ENCODE results near the gene SUSD6. TPM values are rescaled to one million over a fixed set of nuclear protein-coding genes. Genes with fewer than 3 reads are reported as not detected.

SUSD6 gene
- total RNA-seq, 3 donors from 2014 or later (not counting 1 experiment from before 2014, with no cell fraction given): 119 to 144 (median 140) TPM

DNA sequence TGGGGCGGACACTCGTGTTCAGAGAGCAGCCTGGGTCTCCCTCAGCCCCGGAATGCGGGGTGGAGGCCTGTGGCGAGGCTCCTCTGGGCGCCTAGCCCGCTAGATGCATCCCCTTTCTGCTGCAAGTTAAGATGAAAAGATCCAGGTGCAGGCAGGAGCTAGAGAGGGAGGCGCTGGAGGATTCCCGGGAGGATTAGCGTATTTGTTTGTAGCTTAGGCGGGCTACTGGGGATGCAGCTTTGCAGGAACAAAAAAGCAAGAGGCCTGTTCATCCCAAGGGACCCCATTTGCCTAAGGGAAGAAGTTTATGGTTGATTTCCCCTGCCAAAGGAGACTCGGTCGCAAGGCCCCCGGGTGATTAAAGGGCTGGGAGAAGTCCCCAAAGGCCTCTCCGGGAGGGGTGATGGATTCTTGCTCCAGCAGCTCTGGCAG, 37.5 kb upstream of the SUSD6 start:
- WGBS (ENCODE audit: insufficient coverage): 5% methylated on average over 15 of the region's 15 CpGs
- intact Hi-C loops (cut with micrococcal nuclease): loop anchor here (1.0 kb wide), 1 partner anchor 332 kb away; no protein-coding TSS in a partner anchor
- Histone ChIP-seq H3K27me3 (ENCODE audit: control insufficient read depth, insufficient read depth, low read length) (peaks cover 24% of the 10 kb centered on the region), H3K4me3 (ENCODE audit: low read length) (no peak overlapping the region), H3K9me3 (ENCODE audit: control insufficient read depth, insufficient read depth, low read length) (no peaks in the 10 kb centered on the region), H3K27ac (ENCODE audit: low read length) (no peak overlapping the region), H3K4me1 (ENCODE audit: control insufficient read depth, insufficient read depth, low read length) (peaks cover 17% of the 10 kb centered on the region), H3K36me3 (ENCODE audit: control insufficient read depth, insufficient read depth, low read length) (no peaks in the 10 kb centered on the region)
- Mint-ChIP-seq H3K9me3 (no peaks in the 10 kb centered on the region), H3K36me3 (no peaks in the 10 kb centered on the region), H3K4me1 (peaks cover 6 to 12% of the 10 kb centered on the region in 2 donors), H3K4me3 (peak overlapping the region; percentile 40), H3K27ac (no peak overlapping the region), H3K27me3 (ENCODE audit: low read depth in 2 of 2) (peaks cover 46 to 48% of the 10 kb centered on the region in 2 donors)
- DNase-seq: peak in 1 of 2 donors; percentile 18
- ATAC-seq: no peak
- TF ChIP-seq, protein P1, sequence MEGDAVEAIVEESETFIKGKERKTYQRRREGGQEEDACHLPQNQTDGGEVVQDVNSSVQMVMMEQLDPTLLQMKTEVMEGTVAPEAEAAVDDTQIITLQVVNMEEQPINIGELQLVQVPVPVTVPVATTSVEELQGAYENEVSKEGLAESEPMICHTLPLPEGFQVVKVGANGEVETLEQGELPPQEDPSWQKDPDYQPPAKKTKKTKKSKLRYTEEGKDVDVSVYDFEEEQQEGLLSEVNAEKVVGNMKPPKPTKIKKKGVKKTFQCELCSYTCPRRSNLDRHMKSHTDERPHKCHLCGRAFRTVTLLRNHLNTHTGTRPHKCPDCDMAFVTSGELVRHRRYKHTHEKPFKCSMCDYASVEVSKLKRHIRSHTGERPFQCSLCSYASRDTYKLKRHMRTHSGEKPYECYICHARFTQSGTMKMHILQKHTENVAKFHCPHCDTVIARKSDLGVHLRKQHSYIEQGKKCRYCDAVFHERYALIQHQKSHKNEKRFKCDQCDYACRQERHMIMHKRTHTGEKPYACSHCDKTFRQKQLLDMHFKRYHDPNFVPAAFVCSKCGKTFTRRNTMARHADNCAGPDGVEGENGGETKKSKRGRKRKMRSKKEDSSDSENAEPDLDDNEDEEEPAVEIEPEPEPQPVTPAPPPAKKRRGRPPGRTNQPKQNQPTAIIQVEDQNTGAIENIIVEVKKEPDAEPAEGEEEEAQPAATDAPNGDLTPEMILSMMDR (IDR thresholded peaks at IDR 0.05): no peak

DNA sequence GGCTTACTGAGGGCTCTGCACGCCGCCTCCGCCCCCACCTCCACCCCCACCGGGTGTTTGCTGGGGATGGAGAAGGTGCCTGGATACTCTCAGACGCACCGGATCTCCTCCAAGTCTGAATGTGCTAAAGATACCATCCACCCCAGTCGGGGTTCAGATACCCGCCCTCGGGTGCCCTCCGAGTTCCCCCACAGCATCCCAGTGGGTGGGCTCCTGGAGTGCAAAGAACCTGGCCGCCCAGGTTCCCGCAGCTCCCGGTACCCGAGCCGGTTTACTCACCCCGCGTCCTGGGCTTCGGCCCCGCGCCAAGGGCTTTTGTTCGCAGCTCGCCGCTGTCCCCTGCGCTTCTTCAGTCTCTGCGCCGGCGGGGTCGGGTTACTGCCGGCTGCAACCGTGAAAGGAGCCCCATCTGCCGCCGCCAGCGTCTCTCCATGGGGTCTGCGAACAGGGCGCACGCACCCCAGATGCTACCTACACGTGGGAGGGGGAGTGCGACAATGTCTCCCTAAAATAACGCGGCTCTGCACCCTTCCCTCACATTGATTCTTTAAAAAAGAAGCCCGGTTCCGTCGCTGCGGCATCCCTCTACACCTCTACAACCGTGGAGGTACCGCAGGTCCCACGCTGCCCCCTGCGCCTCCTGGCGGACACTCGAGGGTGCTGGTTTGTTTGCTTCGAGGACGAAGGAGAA, 37.0 kb upstream of the SUSD6 start, which contains the start of gene CCDC177:
CCDC177 (minus strand) TSS at position 609 of the 691 bp plus-strand sequence. CDS start 1,249 bp downstream, outside the sequence.
- Mint-ChIP-seq H3K27ac (peak within 1 kb of the TSS in 1 of 2 donors; percentile 50), H3K9me3 (no peaks in the 10 kb centered on the region), H3K4me1 (peaks cover 6 to 12% of the 10 kb centered on the region in 2 donors), H3K4me3 (peak within 1 kb of the TSS; percentile 89), H3K36me3 (no peaks in the 10 kb centered on the region), H3K27me3 (ENCODE audit: low read depth in 2 of 2) (peaks cover 41 to 42% of the 10 kb centered on the region in 2 donors)
- DNase-seq (peak; percentile 63 to 84), ATAC-seq (peak; percentile 81 to 95 (median 94))
- H3K4me3 ChIP-seq (ENCODE audit: low read length): peak within 1 kb of the TSS; percentile 30
- peaks cover 17% of the 10 kb centered on the region for H3K4me1 ChIP-seq (ENCODE audit: control insufficient read depth, insufficient read depth, low read length)
- WGBS (ENCODE audit: insufficient coverage): 2% methylated on average over 43 of the region's 52 CpGs
- peaks cover 24% of the 10 kb centered on the region for H3K27me3 ChIP-seq (ENCODE audit: control insufficient read depth, insufficient read depth, low read length)
- no peak within 1 kb of the TSS for H3K27ac ChIP-seq (ENCODE audit: low read length)
- no peaks in the 10 kb centered on the region for H3K9me3 ChIP-seq (ENCODE audit: control insufficient read depth, insufficient read depth, low read length)
- TF ChIP-seq, protein P1 (IDR thresholded peaks at IDR 0.05): peak; percentile 94
- intact Hi-C loops (cut with micrococcal nuclease): loop anchor here (1.0 kb wide), 1 partner anchor 332 kb away; no protein-coding TSS in a partner anchor
- H3K36me3 ChIP-seq (ENCODE audit: control insufficient read depth, insufficient read depth, low read length): no peaks in the 10 kb centered on the region

- WGBS (ENCODE audit: insufficient coverage): 58% methylated on average over 4 of the region's 5 CpGs
- DNase-seq (no peak), ATAC-seq (peak in 1 of 3 donors; percentile 4)
- H3K4me1 ChIP-seq (ENCODE audit: control insufficient read depth, insufficient read depth, low read length): peaks cover 17% of the 10 kb centered on the region
- H3K36me3 ChIP-seq (ENCODE audit: control insufficient read depth, insufficient read depth, low read length): no peaks in the 10 kb centered on the region
- H3K27ac ChIP-seq (ENCODE audit: low read length): no peak overlapping the region
- intact Hi-C loops (cut with micrococcal nuclease): loop anchor here (1.0 kb wide), 1 partner anchor 333 kb away; no protein-coding TSS in a partner anchor
- H3K9me3 ChIP-seq (ENCODE audit: control insufficient read depth, insufficient read depth, low read length): no peaks in the 10 kb centered on the region
- no peak overlapping the region for H3K4me3 ChIP-seq (ENCODE audit: low read length)
- TF ChIP-seq, protein P1 (IDR thresholded peaks at IDR 0.05): peak; percentile 42
- peak overlapping the region in 1 of 2 donors; percentile 50 for H3K27ac Mint-ChIP-seq
- peaks cover 22% of the 10 kb centered on the region for H3K27me3 ChIP-seq (ENCODE audit: control insufficient read depth, insufficient read depth, low read length)
- H3K27me3 Mint-ChIP-seq (ENCODE audit: low read depth in 2 of 2): peaks cover 37 to 38% of the 10 kb centered on the region in 2 donors
- no peaks in the 10 kb centered on the region for H3K36me3 Mint-ChIP-seq
- H3K9me3 Mint-ChIP-seq: no peaks in the 10 kb centered on the region
- peak overlapping the region; percentile 89 for H3K4me3 Mint-ChIP-seq
- peaks cover 6 to 12% of the 10 kb centered on the region in 2 donors for H3K4me1 Mint-ChIP-seq
Measured at GRCh38 chr14:69574954-69575295, 36.5 kb upstream of the SUSD6 start.
